Nucleus accumbens (tissue), 56 donors: ENCODE data around the gene ORAI3.

Source experiments
- DNase-seq, 56 donors: peaks; one replicate each; lab custom pipeline; 2025; lab: John Stamatoyannopoulos, UW

The ORAI3 gene

GRCh38 chr16:30948667-30949649 is at the start of gene ORAI3:
Gene ORAI3 (plus strand): TSS chr16:30949068. CDS start chr16:30949290, 222 bp downstream.
- DNase-seq, result peak in 47 of 56 donors; percentile 17 to 80 (median 57)

- no peak for DNase-seq
Measured at GRCh38 chr16:30899794-30900193, 49.1 kb upstream of the ORAI3 start.

- no peak for DNase-seq
Measured at GRCh38 chr16:30900588-30900987, 48.3 kb upstream of the ORAI3 start.

GRCh38 chr16:30901201-30902028 is 47.5 kb upstream of the ORAI3 start:
- no peak for DNase-seq

- DNase-seq, result peak in 42 of 56 donors; percentile 9 to 72 (median 52)
Measured at GRCh38 chr16:30902029-30902972, 46.6 kb upstream of the ORAI3 start.

GRCh38 chr16:30903002-30903401 is 45.9 kb upstream of the ORAI3 start:
- DNase-seq, result no peak

- DNase-seq, result peak in 10 of 56 donors; percentile 4 to 54 (median 20)
Measured at GRCh38 chr16:30903596-30903995, 45.3 kb upstream of the ORAI3 start.

- no peak for DNase-seq
Measured at GRCh38 chr16:30904114-30904780, 44.6 kb upstream of the ORAI3 start.

GRCh38 chr16:30907064-30907463 is 41.8 kb upstream of the ORAI3 start:
- no peak for DNase-seq

- no peak for DNase-seq
Measured at GRCh38 chr16:30910427-30911029, 38.3 kb upstream of the ORAI3 start.

- no peak for DNase-seq
Measured at GRCh38 chr16:30912794-30913412, 36.0 kb upstream of the ORAI3 start.

- DNase-seq, result no peak
Measured at GRCh38 chr16:30914830-30915229, 34.0 kb upstream of the ORAI3 start.

- DNase-seq, result no peak
Measured at GRCh38 chr16:30918614-30919013, 30.3 kb upstream of the ORAI3 start.

- no peak for DNase-seq
Measured at GRCh38 chr16:30920891-30921290, 28.0 kb upstream of the ORAI3 start.

GRCh38 chr16:30921459-30921747 is 27.5 kb upstream of the ORAI3 start:
- no peak for DNase-seq

- DNase-seq, result peak; percentile 12 to 92 (median 76)
Measured at GRCh38 chr16:30921748-30922419, 27.0 kb upstream of the ORAI3 start.

GRCh38 chr16:30922420-30922959 is 26.4 kb upstream of the ORAI3 start:
- DNase-seq, result peak; percentile 96 to 100 (median 100)
